GM12892 (cell line): Measurements from ENCODE around the gene ATP8A1.

Experiments
- POLR2A ChIP-seq: IDR thresholded peaks from 2 replicates; pipeline ENCODE4 v1.6.1; 2011; ENCODE audit warnings: low read depth, low read length, control low read depth
- POLR2AphosphoS5 ChIP-seq: IDR thresholded peaks from 2 replicates; pipeline ENCODE4 v1.6.1; 2011; ENCODE audit warnings: low read depth, low read length, control low read depth
- TAF1 ChIP-seq: IDR thresholded peaks from 2 replicates; pipeline ENCODE4 v1.6.1; 2011; ENCODE audit warnings: low read depth, mild to moderate bottlenecking, control low read depth, low read length, borderline replicate concordance

DNA sequence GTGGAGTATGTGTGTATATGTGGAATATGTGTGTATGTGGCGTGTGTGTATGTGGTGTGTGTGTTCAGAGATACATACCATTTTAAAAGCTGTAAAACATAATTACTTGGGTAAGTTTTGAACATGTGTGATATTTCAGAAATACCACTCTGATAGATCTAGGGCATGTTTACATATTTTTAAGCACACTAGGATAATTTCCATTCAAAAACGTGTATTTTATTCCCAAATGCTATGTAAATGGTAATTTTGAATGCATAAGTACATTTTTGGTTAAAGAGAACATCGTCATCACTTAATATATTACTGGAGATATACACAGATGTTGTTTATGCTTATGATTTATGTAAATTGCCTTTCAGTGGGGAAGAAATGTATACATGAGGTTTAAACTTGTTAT, 294.3 kb downstream of the ATP8A1 start:
- TF ChIP-seq POLR2A (no peak), POLR2AphosphoS5 (no peak), TAF1 (no peak)
